ENCODE results near the gene CRYBG3. TPM values are rescaled to one million over a fixed set of nuclear protein-coding genes. Genes with fewer than 3 reads are reported as not detected.

The CRYBG3 gene
- total RNA-seq, 1 donor from 2014 or later, result 10.5 TPM

DNA sequence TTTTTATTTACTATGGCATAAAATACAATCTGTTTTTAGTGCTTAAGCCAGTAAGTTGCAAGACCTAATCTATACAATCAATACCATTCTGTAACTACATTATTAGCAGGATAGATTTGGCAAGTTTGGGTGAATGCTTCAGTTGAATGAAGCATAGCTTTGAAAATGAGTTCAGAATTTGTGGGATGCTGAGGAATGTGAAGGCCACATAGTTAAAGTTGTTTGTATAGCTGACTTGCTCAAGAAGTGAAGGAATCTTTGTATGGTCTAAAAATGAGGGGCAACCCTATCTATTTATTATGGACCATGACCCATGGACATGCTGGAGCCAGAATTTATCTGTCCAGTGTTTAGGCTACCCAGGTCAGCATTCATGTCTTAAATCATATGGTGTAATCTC is 58.5 kb downstream of the CRYBG3 start:
- DNase-seq (ENCODE audit: low read depth), result no peak
- TF ChIP-seq, protein P1, sequence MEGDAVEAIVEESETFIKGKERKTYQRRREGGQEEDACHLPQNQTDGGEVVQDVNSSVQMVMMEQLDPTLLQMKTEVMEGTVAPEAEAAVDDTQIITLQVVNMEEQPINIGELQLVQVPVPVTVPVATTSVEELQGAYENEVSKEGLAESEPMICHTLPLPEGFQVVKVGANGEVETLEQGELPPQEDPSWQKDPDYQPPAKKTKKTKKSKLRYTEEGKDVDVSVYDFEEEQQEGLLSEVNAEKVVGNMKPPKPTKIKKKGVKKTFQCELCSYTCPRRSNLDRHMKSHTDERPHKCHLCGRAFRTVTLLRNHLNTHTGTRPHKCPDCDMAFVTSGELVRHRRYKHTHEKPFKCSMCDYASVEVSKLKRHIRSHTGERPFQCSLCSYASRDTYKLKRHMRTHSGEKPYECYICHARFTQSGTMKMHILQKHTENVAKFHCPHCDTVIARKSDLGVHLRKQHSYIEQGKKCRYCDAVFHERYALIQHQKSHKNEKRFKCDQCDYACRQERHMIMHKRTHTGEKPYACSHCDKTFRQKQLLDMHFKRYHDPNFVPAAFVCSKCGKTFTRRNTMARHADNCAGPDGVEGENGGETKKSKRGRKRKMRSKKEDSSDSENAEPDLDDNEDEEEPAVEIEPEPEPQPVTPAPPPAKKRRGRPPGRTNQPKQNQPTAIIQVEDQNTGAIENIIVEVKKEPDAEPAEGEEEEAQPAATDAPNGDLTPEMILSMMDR (IDR thresholded peaks at IDR 0.05; ENCODE audit: insufficient read depth, low read length, poor library complexity, severe bottlenecking), result no peak
- no peak overlapping the region for H3K4me3 ChIP-seq (ENCODE audit: low read depth, low read length)
- H3K27me3 ChIP-seq (ENCODE audit: control insufficient read depth, insufficient read depth, low read length), result no peaks in the 10 kb centered on the region
- H3K36me3 ChIP-seq (ENCODE audit: control insufficient read depth, insufficient read depth, low read length), result no peaks in the 10 kb centered on the region

DNA sequence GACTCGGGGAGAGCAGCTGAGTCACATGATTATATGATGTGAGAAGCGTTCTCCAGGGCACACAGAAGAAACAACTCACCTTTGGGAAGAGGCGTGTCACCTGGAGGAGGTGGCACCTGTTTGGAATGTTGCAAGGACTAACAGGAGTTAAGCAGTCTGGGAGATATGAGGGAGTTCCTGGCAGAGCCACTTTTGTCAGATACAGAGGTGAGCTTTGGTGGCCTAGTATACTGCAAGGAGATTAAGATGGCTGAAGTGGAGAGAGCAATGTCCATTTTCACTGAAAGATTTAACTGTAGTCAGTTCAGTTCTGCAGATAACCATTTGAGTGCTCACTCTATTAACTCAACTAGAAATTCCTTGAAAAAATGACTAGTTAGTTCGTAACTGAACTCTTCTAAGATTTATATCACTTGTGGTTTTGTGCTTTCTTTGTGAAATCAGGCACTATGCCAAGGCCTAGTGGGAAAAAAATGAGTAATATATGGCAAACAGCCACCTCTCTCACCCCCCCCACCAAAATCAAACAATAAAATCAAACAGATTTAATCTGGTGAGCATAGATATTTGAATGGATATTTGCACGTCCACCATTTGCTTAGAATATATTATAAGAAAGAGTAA is 61.3 kb downstream of the CRYBG3 start:
- Histone ChIP-seq H3K4me3 (ENCODE audit: low read depth, low read length) (no peak overlapping the region), H3K36me3 (ENCODE audit: control insufficient read depth, insufficient read depth, low read length) (no peaks in the 10 kb centered on the region), H3K27me3 (ENCODE audit: control insufficient read depth, insufficient read depth, low read length) (no peaks in the 10 kb centered on the region)
- TF ChIP-seq, protein P1 (IDR thresholded peaks at IDR 0.05; ENCODE audit: insufficient read depth, low read length, poor library complexity, severe bottlenecking), result no peak
- DNase-seq (ENCODE audit: low read depth), result no peak

GRCh38 chr3:97883736-97884135 is 61.9 kb downstream of the CRYBG3 start:
- DNase-seq (ENCODE audit: low read depth), result no peak
- Histone ChIP-seq H3K4me3 (ENCODE audit: low read depth, low read length) (no peak overlapping the region), H3K27me3 (ENCODE audit: control insufficient read depth, insufficient read depth, low read length) (no peaks in the 10 kb centered on the region), H3K36me3 (ENCODE audit: control insufficient read depth, insufficient read depth, low read length) (no peaks in the 10 kb centered on the region)
- TF ChIP-seq, protein P1 (IDR thresholded peaks at IDR 0.05; ENCODE audit: insufficient read depth, low read length, poor library complexity, severe bottlenecking), result no peak

DNA sequence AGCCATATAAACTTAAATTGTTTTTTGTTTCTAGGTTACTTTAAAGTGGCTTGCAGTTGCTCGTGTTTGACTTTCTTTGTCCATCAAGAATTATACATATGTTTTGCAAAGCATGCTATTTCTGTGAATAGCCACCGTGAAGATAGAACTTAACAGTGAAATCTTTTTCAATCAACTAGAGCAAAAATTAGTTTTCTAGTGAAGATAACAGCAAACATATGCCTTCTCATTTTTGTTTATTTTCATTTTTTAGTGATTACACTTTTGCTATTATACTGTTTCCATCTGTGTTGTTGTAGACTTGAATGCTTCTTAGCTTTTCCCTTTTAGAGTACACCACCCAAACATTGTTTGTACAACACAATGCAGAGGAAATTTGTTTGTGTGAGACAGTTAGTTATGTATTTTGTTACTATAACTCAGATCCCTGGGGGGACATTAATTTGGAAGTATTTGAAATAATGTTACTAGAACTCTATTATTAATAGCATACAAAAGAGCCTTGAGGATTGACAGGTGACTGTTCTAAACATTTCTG is 62.8 kb downstream of the CRYBG3 start:
- no peak for DNase-seq (ENCODE audit: low read depth)
- Histone ChIP-seq H3K4me3 (ENCODE audit: low read depth, low read length) (no peak overlapping the region), H3K36me3 (ENCODE audit: control insufficient read depth, insufficient read depth, low read length) (no peaks in the 10 kb centered on the region), H3K27me3 (ENCODE audit: control insufficient read depth, insufficient read depth, low read length) (no peaks in the 10 kb centered on the region)
- TF ChIP-seq, protein P1 (IDR thresholded peaks at IDR 0.05; ENCODE audit: insufficient read depth, low read length, poor library complexity, severe bottlenecking), result no peak

- TF ChIP-seq, protein P1 (IDR thresholded peaks at IDR 0.05; ENCODE audit: insufficient read depth, low read length, poor library complexity, severe bottlenecking), result no peak
- DNase-seq (ENCODE audit: low read depth), result no peak
- Histone ChIP-seq H3K4me3 (ENCODE audit: low read depth, low read length) (no peak overlapping the region), H3K36me3 (ENCODE audit: control insufficient read depth, insufficient read depth, low read length) (no peaks in the 10 kb centered on the region), H3K27me3 (ENCODE audit: control insufficient read depth, insufficient read depth, low read length) (no peaks in the 10 kb centered on the region)
These were observed 64.4 kb downstream of the CRYBG3 start for GRCh38 chr3:97885931-97886824.
